ENCODE data around the gene ANKRD33B. TPM values are rescaled to one million over a fixed set of nuclear protein-coding genes. Genes with fewer than 3 reads are reported as not detected.
"Not testable (repeated sequence)": the region's sequence is repeated elsewhere in the genome, so short reads cannot be mapped to it uniquely, and the experiment has no call there.

ANKRD33B gene
- total RNA-seq, 1 experiment from 2014 or later = 0.75 TPM

- DNase-seq (ENCODE audit: low spot score) = no peak
- no peak for TF ChIP-seq EZH2 (IDR thresholded peaks at IDR 0.05; ENCODE audit: borderline replicate concordance, low read depth, low read length, poor library complexity, severe bottlenecking)
- TF ChIP-seq, protein P1, sequence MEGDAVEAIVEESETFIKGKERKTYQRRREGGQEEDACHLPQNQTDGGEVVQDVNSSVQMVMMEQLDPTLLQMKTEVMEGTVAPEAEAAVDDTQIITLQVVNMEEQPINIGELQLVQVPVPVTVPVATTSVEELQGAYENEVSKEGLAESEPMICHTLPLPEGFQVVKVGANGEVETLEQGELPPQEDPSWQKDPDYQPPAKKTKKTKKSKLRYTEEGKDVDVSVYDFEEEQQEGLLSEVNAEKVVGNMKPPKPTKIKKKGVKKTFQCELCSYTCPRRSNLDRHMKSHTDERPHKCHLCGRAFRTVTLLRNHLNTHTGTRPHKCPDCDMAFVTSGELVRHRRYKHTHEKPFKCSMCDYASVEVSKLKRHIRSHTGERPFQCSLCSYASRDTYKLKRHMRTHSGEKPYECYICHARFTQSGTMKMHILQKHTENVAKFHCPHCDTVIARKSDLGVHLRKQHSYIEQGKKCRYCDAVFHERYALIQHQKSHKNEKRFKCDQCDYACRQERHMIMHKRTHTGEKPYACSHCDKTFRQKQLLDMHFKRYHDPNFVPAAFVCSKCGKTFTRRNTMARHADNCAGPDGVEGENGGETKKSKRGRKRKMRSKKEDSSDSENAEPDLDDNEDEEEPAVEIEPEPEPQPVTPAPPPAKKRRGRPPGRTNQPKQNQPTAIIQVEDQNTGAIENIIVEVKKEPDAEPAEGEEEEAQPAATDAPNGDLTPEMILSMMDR (conservative IDR thresholded peaks at IDR 0.05; ENCODE audit: low read depth, low read length) = no peak
- H3K4me1 ChIP-seq (ENCODE audit: insufficient read depth, low read length, poor library complexity, severe bottlenecking) = no peaks in the 10 kb centered on the region
- no TSS peak for BruUV-seq (replicated peaks)
- no peaks in the 10 kb centered on the region for H3K9me3 ChIP-seq (ENCODE audit: low read depth, low read length, poor library complexity, severe bottlenecking)
- ChIA-PET POLR2A (ENCODE audit: low non-redundant PET) (no interaction called here), CTCF (no interaction called here)
- H3K36me3 ChIP-seq (ENCODE audit: insufficient read depth, low read length, poor library complexity, severe bottlenecking) = no peaks in the 10 kb centered on the region
- intact Hi-C loops (cut with micrococcal nuclease; ENCODE audit: unreplicated experiment) = no loop called here
- no peak overlapping the region for H3K27ac ChIP-seq (ENCODE audit: low read depth, low read length, poor library complexity, severe bottlenecking)
- peaks cover 7% of the 10 kb centered on the region for H3K27me3 ChIP-seq (replicated peaks; ENCODE audit: insufficient read depth, low read depth, low read length, poor library complexity)
- H3K4me3 ChIP-seq (ENCODE audit: low read depth, low read length, poor library complexity, severe bottlenecking) = no peak overlapping the region
These were observed 72.7 kb downstream of the ANKRD33B start for GRCh38 chr5:10636363-10637142.

GRCh38 chr5:10637944-10638343 is 74.1 kb downstream of the ANKRD33B start:
- Histone ChIP-seq H3K36me3 (ENCODE audit: insufficient read depth, low read length, poor library complexity, severe bottlenecking) (no peaks in the 10 kb centered on the region), H3K4me1 (ENCODE audit: insufficient read depth, low read length, poor library complexity, severe bottlenecking) (no peaks in the 10 kb centered on the region), H3K4me3 (ENCODE audit: low read depth, low read length, poor library complexity, severe bottlenecking) (no peak overlapping the region), H3K27me3 (replicated peaks; ENCODE audit: insufficient read depth, low read depth, low read length, poor library complexity) (peaks cover 12% of the 10 kb centered on the region), H3K9me3 (ENCODE audit: low read depth, low read length, poor library complexity, severe bottlenecking) (no peaks in the 10 kb centered on the region), H3K27ac (ENCODE audit: low read depth, low read length, poor library complexity, severe bottlenecking) (no peak overlapping the region)
- intact Hi-C loops (cut with micrococcal nuclease; ENCODE audit: unreplicated experiment) = no loop called here
- POLR2A ChIA-PET (ENCODE audit: low non-redundant PET) = no interaction called here
- DNase-seq (ENCODE audit: low spot score) = no peak
- CTCF ChIA-PET = no interaction called here
- TF ChIP-seq EZH2 (IDR thresholded peaks at IDR 0.05; ENCODE audit: borderline replicate concordance, low read depth, low read length, poor library complexity, severe bottlenecking) = no peak
- TF ChIP-seq, protein P1 (conservative IDR thresholded peaks at IDR 0.05; ENCODE audit: low read depth, low read length) = no peak
- BruUV-seq (replicated peaks) = no TSS peak

GRCh38 chr5:10638723-10639122 is 74.9 kb downstream of the ANKRD33B start:
- H3K9me3 ChIP-seq (ENCODE audit: low read depth, low read length, poor library complexity, severe bottlenecking); intact Hi-C loops (cut with micrococcal nuclease; ENCODE audit: unreplicated experiment); DNase-seq (ENCODE audit: low spot score); H3K4me1 ChIP-seq (ENCODE audit: insufficient read depth, low read length, poor library complexity, severe bottlenecking); CTCF ChIA-PET; BruUV-seq (replicated peaks); H3K4me3 ChIP-seq (ENCODE audit: low read depth, low read length, poor library complexity, severe bottlenecking); H3K36me3 ChIP-seq (ENCODE audit: insufficient read depth, low read length, poor library complexity, severe bottlenecking); H3K27ac ChIP-seq (ENCODE audit: low read depth, low read length, poor library complexity, severe bottlenecking); POLR2A ChIA-PET (ENCODE audit: low non-redundant PET): not testable (repeated sequence)
- peaks cover 12% of the 10 kb centered on the region for H3K27me3 ChIP-seq (replicated peaks; ENCODE audit: insufficient read depth, low read depth, low read length, poor library complexity)

DNA sequence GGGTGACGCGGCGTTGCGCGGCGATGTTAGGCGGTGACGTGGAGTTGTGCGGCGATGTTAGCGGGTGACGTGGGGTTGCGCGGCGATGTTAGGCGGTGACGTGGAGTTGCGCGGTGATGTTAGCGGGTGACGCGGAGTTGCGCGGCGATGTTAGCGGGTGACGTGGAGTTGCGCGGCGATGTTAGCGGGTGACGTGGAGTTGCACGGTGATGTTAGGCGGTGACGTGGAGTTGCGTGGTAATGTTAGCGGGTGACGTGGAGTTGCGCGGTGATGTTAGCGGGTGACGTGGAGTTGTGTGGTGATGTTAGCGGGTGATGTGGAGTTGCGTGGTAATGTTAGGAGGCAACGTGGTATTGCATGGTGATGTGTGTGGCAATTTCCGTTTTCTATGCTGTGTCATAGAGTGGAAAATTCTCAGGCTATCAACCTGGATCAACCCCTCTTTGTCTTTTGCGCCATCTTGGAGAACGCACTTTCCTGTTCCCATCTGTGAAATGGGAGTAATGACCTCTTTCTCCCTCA is 76.0 kb downstream of the ANKRD33B start:
- intact Hi-C loops (cut with micrococcal nuclease; ENCODE audit: unreplicated experiment) = no loop called here

More for the DNA sequence above, 76.0 kb downstream of the ANKRD33B start:
- no TSS peak for BruUV-seq (replicated peaks)
- TF ChIP-seq EZH2 (IDR thresholded peaks at IDR 0.05; ENCODE audit: borderline replicate concordance, low read depth, low read length, poor library complexity, severe bottlenecking) = no peak
- TF ChIP-seq, protein P1 (conservative IDR thresholded peaks at IDR 0.05; ENCODE audit: low read depth, low read length) = no peak
- no peak for DNase-seq (ENCODE audit: low spot score)
- Histone ChIP-seq H3K4me1 (ENCODE audit: insufficient read depth, low read length, poor library complexity, severe bottlenecking) (no peaks in the 10 kb centered on the region), H3K36me3 (ENCODE audit: insufficient read depth, low read length, poor library complexity, severe bottlenecking) (no peaks in the 10 kb centered on the region), H3K27ac (ENCODE audit: low read depth, low read length, poor library complexity, severe bottlenecking) (no peak overlapping the region), H3K4me3 (ENCODE audit: low read depth, low read length, poor library complexity, severe bottlenecking) (no peak overlapping the region), H3K9me3 (ENCODE audit: low read depth, low read length, poor library complexity, severe bottlenecking) (no peaks in the 10 kb centered on the region), H3K27me3 (replicated peaks; ENCODE audit: insufficient read depth, low read depth, low read length, poor library complexity) (peaks cover 21% of the 10 kb centered on the region)
- CTCF ChIA-PET = no interaction called here
- POLR2A ChIA-PET (ENCODE audit: low non-redundant PET) = no interaction called here

Measured in A673 (cell line).